IMR-90 (cell line): ENCODE measurements around the gene IRAK3. TPM values are rescaled to one million over a fixed set of nuclear protein-coding genes. Genes with fewer than 3 reads are reported as not detected.

ENCODE experiments used
- ATAC-seq: fragments of 200-7000 bp; cut with Tn5 transposase; 2 replicates; pipeline ENCODE4 v1.9.1; 2020; ENCODE audit warnings: low read depth, mild to moderate bottlenecking, moderate library complexity
- BruUV-seq: library from RNA; stranded (reverse); fragments of 400-500 nt; replicated peaks from 2 replicates; lab custom pipeline; 2021; lab: Mats Ljungman, UMichigan
- CTCF ChIA-PET: fragments of 300-600 bp; formaldehyde crosslinking; extraction: SDS; loops from one replicate; lab custom pipeline; 2021; ENCODE audit warnings: antibody characterized with exemption; lab: Yijun Ruan, JAX
- POLR2A ChIA-PET: fragments of 300-600 bp; sonication (Branson Sonifier 250); formaldehyde crosslinking; loops from one replicate; lab custom pipeline; 2022; ENCODE audit warnings: antibody characterized with exemption; ENCODE audit not compliant: unreplicated experiment; lab: Charles Lee
- DNase-seq: peaks from one replicate; pipeline ENCODE4 v3.0.0; 2013
- H2AFZ ChIP-seq: replicated peaks from 2 replicates; pipeline ENCODE3; 2013; ENCODE audit warnings: low read length, mild to moderate bottlenecking; ENCODE audit not compliant: poor library complexity
- H2AK5ac ChIP-seq: 2 replicates; pipeline ENCODE4 v1.6.1; 2013; ENCODE audit warnings: low read depth, low read length, inconsistent platforms
- H2AK9ac ChIP-seq: replicated peaks from 2 replicates; pipeline ENCODE3; 2013; ENCODE audit warnings: mild to moderate bottlenecking, low read depth, low read length, moderate library complexity; ENCODE audit not compliant: poor library complexity
- H2BK120ac ChIP-seq: 2 replicates; pipeline ENCODE4 v1.6.1; 2013; ENCODE audit warnings: low read depth, low read length, inconsistent platforms
- H2BK15ac ChIP-seq: 3 replicates; pipeline ENCODE4 v1.6.1; 2013; ENCODE audit warnings: low read depth, low read length, inconsistent platforms
- H2BK20ac ChIP-seq: 2 replicates; pipeline ENCODE4 v1.6.1; 2013; ENCODE audit warnings: low read depth, mild to moderate bottlenecking, inconsistent platforms, low read length, moderate library complexity
- H2BK5ac ChIP-seq: 2 replicates; pipeline ENCODE4 v1.6.1; 2013; ENCODE audit warnings: mild to moderate bottlenecking, low read depth, low read length, inconsistent platforms; ENCODE audit not compliant: poor library complexity, severe bottlenecking
- H3K14ac ChIP-seq: replicated peaks from 2 replicates; pipeline ENCODE4 v1.6.1; 2013; ENCODE audit warnings: low read depth, low read length, inconsistent platforms
- H3K18ac ChIP-seq: 2 replicates; pipeline ENCODE4 v1.6.1; 2013; ENCODE audit warnings: low read depth, low read length, control low read depth
- H3K23ac ChIP-seq: 2 replicates; pipeline ENCODE4 v1.6.1; 2013; ENCODE audit warnings: low read depth, low read length, inconsistent platforms
- H3K27ac ChIP-seq: 2 replicates; pipeline ENCODE4 v1.5.1; 2013; ENCODE audit warnings: mild to moderate bottlenecking, control low read depth, low read length; ENCODE audit not compliant: insufficient read depth
- H3K27me3 ChIP-seq: 2 replicates; pipeline ENCODE4 v1.6.1; 2013; ENCODE audit warnings: low read length; ENCODE audit not compliant: control insufficient read depth, insufficient read depth
- H3K36me3 ChIP-seq: 2 replicates; pipeline ENCODE4 v1.6.1; 2013; ENCODE audit warnings: low read length, mixed read lengths; ENCODE audit not compliant: control insufficient read depth, insufficient read depth
- H3K4ac ChIP-seq: 2 replicates; pipeline ENCODE4 v1.6.1; 2013; ENCODE audit warnings: low read depth, low read length, inconsistent platforms
- H3K4me1 ChIP-seq: 2 replicates; pipeline ENCODE4 v1.6.1; 2013; ENCODE audit warnings: low read length, mixed read lengths; ENCODE audit not compliant: control insufficient read depth, insufficient read depth
- H3K4me2 ChIP-seq: 2 replicates; pipeline ENCODE4 v1.6.1; 2013; ENCODE audit warnings: low read depth, mild to moderate bottlenecking, control low read depth, low read length, moderate library complexity
- H3K4me3 ChIP-seq: 2 replicates; pipeline ENCODE4 v1.5.1; 2013; ENCODE audit warnings: low read depth, mild to moderate bottlenecking, control low read depth, low read length, moderate library complexity; ENCODE audit not compliant: insufficient read depth
- H3K56ac ChIP-seq: 2 replicates; pipeline ENCODE4 v1.6.1; 2013; ENCODE audit warnings: low read length, inconsistent platforms; ENCODE audit not compliant: insufficient read depth; ENCODE audit errors: extremely low read depth
- H3K79me1 ChIP-seq, 2 experiments: 2 replicates each; pipeline ENCODE4 v1.6.1; 2013; ENCODE audit warnings: low read length in 2 of 2, inconsistent platforms in 1 of 2, low read depth in 1 of 2
- H3K9ac ChIP-seq: 2 replicates; pipeline ENCODE4 v1.6.1; 2013; ENCODE audit warnings: low read depth, low read length, control low read depth
- H3K9me1 ChIP-seq: 2 replicates; pipeline ENCODE4 v1.6.1; 2013; ENCODE audit warnings: low read length, inconsistent platforms; ENCODE audit not compliant: insufficient read depth
- H3K9me3 ChIP-seq: 2 replicates; pipeline ENCODE4 v1.6.1; 2013; ENCODE audit warnings: low read length; ENCODE audit not compliant: control insufficient read depth, insufficient read depth
- H4K20me1 ChIP-seq: 2 replicates; pipeline ENCODE4 v1.6.1; 2013; ENCODE audit warnings: low read length, inconsistent platforms; ENCODE audit not compliant: insufficient read depth
- H4K5ac ChIP-seq: 2 replicates; pipeline ENCODE4 v1.6.1; 2013; ENCODE audit warnings: mild to moderate bottlenecking, low read depth, low read length, control low read depth
- H4K8ac ChIP-seq, 2 experiments: 2 replicates each; pipeline ENCODE4 v1.6.1; 2013; ENCODE audit warnings: low read depth in 2 of 2, low read length in 2 of 2, control low read depth in 1 of 2, inconsistent platforms in 1 of 2
- H4K91ac ChIP-seq: 2 replicates; pipeline ENCODE4 v1.6.1; 2013; ENCODE audit warnings: low read depth, low read length, inconsistent platforms; ENCODE audit not compliant: insufficient read depth
- BHLHE40 ChIP-seq: fragments of 150-350 bp; IDR thresholded peaks from 2 replicates; pipeline ENCODE4 v1.6.1; 2016; ENCODE audit warnings: mild to moderate bottlenecking, low read depth, low read length
- CEBPB ChIP-seq: IDR thresholded peaks from 2 replicates; pipeline ENCODE4 v1.6.1; 2012; ENCODE audit warnings: low read depth, low read length, improper control_type of control experiment
- CHD1 ChIP-seq: IDR thresholded peaks from 2 replicates; pipeline ENCODE4 v1.6.1; 2012; ENCODE audit warnings: low read depth, low read length, improper control_type of control experiment
- ELK1 ChIP-seq: fragments of 150-350 bp; IDR thresholded peaks from 2 replicates; pipeline ENCODE4 v1.6.1; 2016; ENCODE audit warnings: low read depth, mild to moderate bottlenecking, low read length, moderate library complexity, borderline replicate concordance
- NFE2L2 ChIP-seq: fragments of 150-350 bp; IDR thresholded peaks from 2 replicates; pipeline ENCODE4 v1.6.1; 2016; ENCODE audit warnings: low read depth, mild to moderate bottlenecking, low read length
- POLR2A ChIP-seq: IDR thresholded peaks from 2 replicates; pipeline ENCODE4 v1.6.1; 2012; ENCODE audit warnings: mild to moderate bottlenecking, low read depth, low read length
- RFX5 ChIP-seq: IDR thresholded peaks from 2 replicates; pipeline ENCODE4 v1.8.0; 2012; ENCODE audit warnings: low read depth, mild to moderate bottlenecking, low read length, moderate library complexity
- USF2 ChIP-seq: fragments of 150-350 bp; IDR thresholded peaks from 2 replicates; pipeline ENCODE4 v1.6.1; 2017; ENCODE audit warnings: mild to moderate bottlenecking, antibody characterized with exemption, low read length, low read depth
- WGBS, 2 experiments: methylation state at CpG; one replicate each; pipeline versions ENCODE4 v1.1.5 to v1.1.7; 2013; ENCODE audit warnings: missing lambda C conversion rate in 2 of 2; ENCODE audit not compliant: insufficient read length in 1 of 2; ENCODE audit errors: extremely low coverage in 2 of 2; 5-methylcytosine and 5-hydroxymethylcytosine counted together
- dilution Hi-C: fragments of 300-500 bp; cut with HindIII; formaldehyde crosslinking; loops from one replicate; pipeline ENCODE4 v1.14.3; 2018; ENCODE audit warnings: low sequenced_read_pairs; ENCODE audit not compliant: unreplicated experiment
- in situ Hi-C: fragments of 300-500 bp; cut with MboI; formaldehyde crosslinking; loops from 3 replicates; pipeline ENCODE4 v1.14.3; 2019; ENCODE audit warnings: low sequenced_read_pairs, inconsistent platforms, mixed read lengths
- intact Hi-C: fragments of 100-400 bp; cut with micrococcal nuclease; formaldehyde crosslinking; loops from 2 replicates; pipeline ENCODE4 v1.10.0; 2022
- polyA plus RNA-seq, 3 experiments: library from polyadenylated mRNA; depleted of rRNA; stranded (reverse); fragments of >200 nt; gene quantifications; 2 replicates each; pipeline ENCODE4 v1.2.3, GENCODE V29; 2012; ENCODE audit warnings: low replicate concordance in 1 of 3
- total RNA-seq: library from RNA; depleted of rRNA; stranded (reverse); fragments of >200 nt; gene quantifications from 2 replicates; pipeline ENCODE4 v1.2.3, GENCODE V29; 2012

Gene IRAK3
- total and polyA plus RNA-seq, 2 of the 4 experiments (the other 2 are of a cell fraction), result 0.53 to 0.72 TPM

- dilution Hi-C loops (no loop called here), intact Hi-C loops (no loop called here), in situ Hi-C loops (no loop called here)
- Histone ChIP-seq H3K14ac (no peak overlapping the region), H3K79me1 (no peaks in the 10 kb centered on the region), H3K4ac (no peak overlapping the region), H4K5ac (no peak overlapping the region), H4K20me1 (no peaks in the 10 kb centered on the region), H3K4me1 (0 out of 2 replicates have a peak, but pooled peaks cover 2% of the 10 kb centered on the region), H4K8ac (no peak overlapping the region), H2BK120ac (no peak overlapping the region), H3K9ac (no peak overlapping the region), H2AK5ac (no peak overlapping the region), H3K56ac (no peak overlapping the region), H2AFZ (no peak overlapping the region), H2BK5ac (no peak overlapping the region), H3K36me3 (no peaks in the 10 kb centered on the region), H2AK9ac (no peak overlapping the region), H3K27ac (no peak overlapping the region), H2BK20ac (no peak overlapping the region), H3K23ac (no peak overlapping the region), H2BK15ac (no peak overlapping the region), H3K9me1 (no peaks in the 10 kb centered on the region; the same call in 1 of the 2 replicates), H3K9me3 (no peaks in the 10 kb centered on the region), H3K27me3 (peaks cover 3% of the 10 kb centered on the region; the same call in 1 of the 2 replicates), H3K4me2 (no peak overlapping the region), H4K91ac (no peak overlapping the region), H3K4me3 (no peak overlapping the region), H3K18ac (no peak overlapping the region)
- ChIA-PET POLR2A (no interaction called here), CTCF (no interaction called here)
- no CpG with 5 or more reads among the region's 3 CpGs for WGBS, 2 experiments
- DNase-seq (no peak), ATAC-seq (no peak)
- no TSS peak for BruUV-seq
- TF ChIP-seq ELK1 (no peak), NFE2L2 (no peak), BHLHE40 (no peak), CEBPB (no peak), POLR2A (no peak), RFX5 (no peak), USF2 (no peak), CHD1 (no peak)
These were observed 43.2 kb downstream of the IRAK3 start for GRCh38 chr12:66232263-66232662.
